ENCODE measurements around the gene ZNF487.
A peak's percentile ranks its signal among the peaks of the same experiment; 100 is the strongest.
"Not testable (repeated sequence)": the region's sequence is repeated elsewhere in the genome, so short reads cannot be mapped to it uniquely, and the experiment has no call there.

ZNF487 gene

GRCh38 chr10:43403911-43404703, 32.8 kb upstream of the ZNF487 start:
- FAIRE-seq (no peak), DNase-seq (ENCODE audit: insufficient read length, low spot score) (no peak)

DNA sequence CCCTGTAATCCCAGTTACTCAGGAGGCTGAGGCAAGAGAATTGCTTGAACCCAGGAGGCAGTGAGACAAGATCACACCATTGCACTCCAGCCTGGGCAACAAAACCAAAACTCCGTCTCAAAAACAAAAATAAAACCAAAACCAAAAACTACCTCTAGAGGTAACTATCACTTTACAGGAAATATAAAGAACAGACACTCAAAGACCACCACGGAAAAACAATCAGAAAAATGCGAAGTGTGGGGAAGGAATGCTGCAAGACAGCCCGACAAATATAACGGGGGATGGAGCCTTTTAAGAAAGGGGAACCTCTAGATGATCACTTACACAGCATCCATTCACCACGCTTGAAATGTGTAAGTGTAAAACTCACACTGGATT, 32.2 kb upstream of the ZNF487 start:
- FAIRE-seq (peak; percentile 81), DNase-seq (ENCODE audit: insufficient read length, low spot score) (no peak)

DNA sequence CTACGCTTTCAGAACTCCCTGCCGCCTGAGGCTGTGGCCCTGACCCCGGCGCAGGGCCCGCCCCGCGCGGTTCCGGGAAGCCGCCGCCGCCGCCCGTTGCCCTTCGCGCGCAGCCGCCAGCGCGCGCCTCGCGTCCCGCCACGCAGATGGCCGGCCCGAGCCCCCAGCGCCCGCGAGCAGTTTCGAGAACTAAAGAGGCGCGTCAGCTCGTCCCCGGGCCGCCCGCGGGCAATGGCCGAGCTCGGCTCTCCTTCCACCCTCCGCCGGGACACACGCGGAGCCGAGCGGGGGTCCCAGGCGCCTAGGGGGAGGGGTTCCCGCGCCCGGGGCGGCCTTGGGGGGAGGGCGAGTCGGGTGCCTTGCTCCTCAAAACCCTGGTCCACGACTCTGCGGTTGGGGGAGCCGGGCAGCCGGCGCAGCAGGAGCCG, 29.7 kb upstream of the ZNF487 start:
- FAIRE-seq = no peak

GRCh38 chr10:43407576-43408330, 29.2 kb upstream of the ZNF487 start:
- FAIRE-seq (peak; percentile 93), DNase-seq (ENCODE audit: insufficient read length, low spot score) (peak; percentile 75)

More for the DNA sequence above, 29.7 kb upstream of the ZNF487 start:
- no peak for DNase-seq (ENCODE audit: insufficient read length, low spot score)

- DNase-seq (ENCODE audit: insufficient read length, low spot score) = no peak
- no peak for FAIRE-seq
Measured at GRCh38 chr10:43408331-43408709, 28.6 kb upstream of the ZNF487 start.

DNA sequence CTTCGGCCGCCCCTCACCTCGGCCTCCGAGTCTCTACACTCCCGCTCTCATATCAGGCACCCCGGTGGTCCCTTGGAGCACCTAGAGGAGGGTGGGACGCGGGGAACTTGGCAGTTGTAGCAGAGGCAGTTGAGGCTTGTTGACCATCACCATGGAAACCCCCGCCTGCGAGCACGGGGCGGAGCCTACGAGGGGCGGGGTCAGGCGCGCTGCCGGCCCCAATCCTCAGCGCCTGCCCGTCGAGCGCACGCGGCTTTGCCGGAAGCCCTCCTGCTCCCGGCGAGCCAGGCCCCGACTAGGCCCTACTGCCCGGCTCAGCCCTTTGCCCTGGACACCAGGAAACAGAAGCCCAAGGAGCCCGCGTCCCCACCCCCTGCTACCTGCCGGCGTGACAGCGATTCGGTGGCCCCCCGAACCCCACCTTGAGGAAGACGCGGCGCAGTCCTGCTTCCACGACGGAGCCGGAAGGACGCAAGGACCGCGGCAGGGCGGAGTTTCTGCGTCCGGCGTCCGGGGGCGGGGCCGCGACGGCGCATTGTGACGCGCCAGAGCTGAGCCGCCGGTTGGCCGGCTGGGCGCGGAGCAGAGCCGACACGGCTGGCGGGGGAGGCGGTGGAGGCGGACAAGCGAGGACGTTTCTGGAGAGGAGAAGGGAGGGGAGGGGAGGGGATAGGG, 28.1 kb upstream of the ZNF487 start, which contains the start of gene HNRNPF:
Gene HNRNPF (minus strand): TSS at position 477 of the 675 bp plus-strand sequence. CDS start 21,302 bp downstream, outside the sequence.
- DNase-seq (ENCODE audit: insufficient read length, low spot score) (peak; percentile 73), FAIRE-seq (peak; percentile 95)

DNA sequence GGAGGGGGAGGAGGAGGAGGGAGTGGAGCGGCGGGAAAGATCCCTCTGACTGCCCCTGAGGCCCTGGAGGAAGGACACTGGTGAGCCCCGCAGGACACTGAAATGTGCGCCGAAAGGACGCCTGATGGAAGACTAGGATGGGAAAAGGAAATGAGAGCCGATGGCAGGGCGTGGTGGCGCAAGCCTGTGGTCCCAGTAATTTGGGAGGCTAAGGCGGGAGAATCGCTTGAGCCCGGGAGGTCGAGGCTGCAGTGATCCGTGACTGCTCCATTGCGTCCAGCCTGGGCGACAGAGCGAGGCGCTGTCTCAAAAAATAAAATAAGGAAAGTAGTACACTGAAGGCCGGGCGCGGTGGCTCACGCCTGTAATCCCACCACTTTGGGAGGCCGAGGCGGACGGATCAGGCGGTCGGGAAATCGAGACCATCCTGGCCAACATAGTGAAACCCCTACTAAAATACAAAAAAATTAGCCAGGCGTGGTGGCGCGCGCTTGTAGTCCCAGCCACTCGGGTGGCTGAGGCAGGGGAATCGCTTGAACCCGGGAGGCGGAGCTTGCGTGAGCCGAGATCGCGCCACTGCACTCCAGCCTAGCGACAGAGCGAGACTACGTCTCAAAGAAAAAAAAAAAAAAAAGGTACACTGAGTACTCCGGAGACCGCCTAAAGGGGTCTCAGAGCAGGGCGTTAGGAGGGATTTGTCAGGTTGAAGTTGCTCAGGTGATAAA, 27.4 kb upstream of the ZNF487 start:
- FAIRE-seq = peak; percentile 42
- DNase-seq (ENCODE audit: insufficient read length, low spot score) = no peak

GRCh38 chr10:43410345-43410744, 26.6 kb upstream of the ZNF487 start:
- no peak for FAIRE-seq
- no peak for DNase-seq (ENCODE audit: insufficient read length, low spot score)

GRCh38 chr10:43411536-43411935, 25.4 kb upstream of the ZNF487 start:
- DNase-seq (ENCODE audit: insufficient read length, low spot score) (no peak), FAIRE-seq (no peak)

DNA sequence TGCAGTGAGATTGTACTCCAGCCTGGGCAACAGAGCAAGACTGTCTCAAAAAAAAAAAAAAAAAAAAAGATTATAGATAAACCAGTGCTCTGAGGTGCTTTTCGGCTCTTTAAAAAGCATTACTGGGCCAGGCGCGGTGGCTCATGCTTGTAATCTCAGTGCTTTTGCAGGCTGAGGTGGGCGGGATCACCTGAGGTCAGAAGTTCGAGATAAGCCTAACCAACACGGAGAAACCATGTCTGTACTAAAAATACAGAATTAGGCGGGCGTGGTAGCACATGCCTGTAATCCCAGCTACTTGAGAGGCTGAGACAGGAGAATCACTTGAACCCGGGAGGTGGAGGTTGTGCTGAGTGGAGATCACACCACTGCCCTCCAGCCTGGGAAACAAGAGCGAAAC, 21.4 kb upstream of the ZNF487 start:
- DNase-seq (ENCODE audit: insufficient read length, low spot score) (no peak), FAIRE-seq (no peak)

- DNase-seq (ENCODE audit: insufficient read length, low spot score) (no peak), FAIRE-seq (peak; percentile 89)
Measured at GRCh38 chr10:43417950-43418768, 18.8 kb upstream of the ZNF487 start.

DNA sequence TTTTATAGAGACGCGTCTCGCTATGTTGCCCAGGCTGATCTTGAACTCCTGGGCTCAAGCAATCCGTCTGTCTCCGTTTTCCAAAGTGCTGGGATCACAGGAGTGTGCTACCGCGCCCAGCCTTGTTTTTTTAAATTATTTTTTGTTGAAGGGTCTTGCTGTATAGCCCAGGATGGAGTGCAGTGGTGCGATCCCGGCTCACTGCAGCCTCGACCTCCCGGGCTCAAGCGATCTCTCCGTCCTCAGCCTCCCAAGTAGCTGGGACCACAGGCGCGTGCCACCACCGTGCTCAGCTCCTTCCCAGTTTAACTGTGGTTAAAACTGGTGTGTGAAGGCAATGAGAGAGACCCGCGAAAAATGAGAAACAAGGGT, 16.9 kb upstream of the ZNF487 start:
- no peak for FAIRE-seq

DNA sequence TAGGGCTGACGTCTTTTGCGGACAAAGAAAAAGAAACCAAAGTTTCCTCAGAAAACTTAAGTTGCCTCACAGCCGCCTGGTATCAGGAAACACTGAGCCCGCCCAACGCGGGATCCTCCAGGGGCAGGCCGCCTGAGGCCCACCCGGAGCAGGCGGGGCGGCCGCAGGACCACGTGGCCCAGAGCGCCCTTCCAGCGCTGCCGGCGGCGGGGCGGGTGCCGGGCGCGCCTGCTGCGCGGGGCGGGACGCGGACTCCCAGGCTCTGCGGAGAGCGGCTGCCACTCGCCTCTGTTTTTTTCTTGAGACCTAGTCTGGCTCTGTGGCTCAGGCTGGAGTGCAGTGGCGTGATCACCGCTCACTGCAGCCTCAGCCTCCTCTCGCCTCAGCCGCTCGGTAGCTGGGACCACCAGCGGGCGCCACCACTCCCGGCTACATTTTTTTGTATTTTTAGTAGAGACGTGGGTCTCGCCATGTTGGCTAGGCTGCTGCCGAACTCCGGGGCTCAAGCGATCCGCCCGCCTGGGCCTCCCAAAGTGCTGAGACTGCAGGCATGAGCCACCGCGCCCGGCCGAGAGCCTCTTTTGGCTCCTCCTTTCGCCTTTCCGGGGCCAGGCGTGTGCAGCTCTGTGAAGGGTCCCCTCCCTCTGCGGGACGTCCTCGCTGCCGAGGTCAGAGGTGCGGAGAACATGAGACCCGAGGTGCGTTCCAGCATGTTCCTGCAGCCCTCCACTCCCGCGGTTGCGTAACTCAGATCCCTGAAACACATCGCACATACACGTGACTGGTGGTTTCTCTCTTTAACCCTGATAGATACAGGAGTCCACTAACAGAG, 16.3 kb upstream of the ZNF487 start:
- no peak for DNase-seq (ENCODE audit: insufficient read length, low spot score)
- peak; percentile 85 for FAIRE-seq

More for the DNA sequence above, 16.9 kb upstream of the ZNF487 start:
- DNase-seq (ENCODE audit: insufficient read length, low spot score) = no peak

DNA sequence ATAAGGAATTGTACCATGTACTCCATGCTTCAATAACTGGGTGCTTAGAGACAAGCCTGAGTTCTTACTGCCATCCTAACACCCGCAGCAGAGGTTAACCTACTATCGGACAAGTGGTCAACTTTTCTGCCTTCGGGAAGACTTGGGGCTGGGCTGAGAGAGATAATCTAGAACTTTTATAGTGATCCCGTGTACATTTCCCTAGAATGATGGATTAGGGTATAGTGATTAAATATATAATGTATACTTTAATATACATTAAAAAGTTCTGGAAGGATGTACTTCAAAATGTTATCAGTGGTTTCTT, 15.8 kb upstream of the ZNF487 start:
- FAIRE-seq = no peak
- DNase-seq (ENCODE audit: insufficient read length, low spot score) = no peak

GRCh38 chr10:43421519-43421918, 15.4 kb upstream of the ZNF487 start:
- DNase-seq (ENCODE audit: insufficient read length, low spot score) = no peak
- FAIRE-seq = no peak

- FAIRE-seq; DNase-seq (ENCODE audit: insufficient read length, low spot score): not testable (repeated sequence)
Measured at GRCh38 chr10:43421944-43422343, 15.0 kb upstream of the ZNF487 start.

DNA sequence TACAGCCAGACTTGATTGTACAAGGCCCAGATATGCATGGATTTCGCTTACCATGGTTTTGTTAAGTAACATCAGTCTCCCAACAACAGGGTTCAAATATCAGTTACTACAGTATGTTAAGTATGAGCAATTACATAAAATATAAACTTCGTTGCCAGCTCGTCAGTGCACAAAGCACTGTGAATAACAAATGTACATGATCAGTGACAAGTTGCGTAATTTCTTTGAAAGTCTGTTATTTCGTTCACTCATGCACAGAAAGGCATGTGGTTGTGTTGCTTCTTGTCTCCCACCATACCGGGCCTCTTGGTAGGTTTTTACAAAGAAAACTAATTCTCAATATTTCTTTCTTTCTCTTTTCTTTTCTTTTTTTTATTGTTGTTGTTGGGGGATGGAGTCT, 12.5 kb upstream of the ZNF487 start:
- no peak for FAIRE-seq
- no peak for DNase-seq (ENCODE audit: insufficient read length, low spot score)

DNA sequence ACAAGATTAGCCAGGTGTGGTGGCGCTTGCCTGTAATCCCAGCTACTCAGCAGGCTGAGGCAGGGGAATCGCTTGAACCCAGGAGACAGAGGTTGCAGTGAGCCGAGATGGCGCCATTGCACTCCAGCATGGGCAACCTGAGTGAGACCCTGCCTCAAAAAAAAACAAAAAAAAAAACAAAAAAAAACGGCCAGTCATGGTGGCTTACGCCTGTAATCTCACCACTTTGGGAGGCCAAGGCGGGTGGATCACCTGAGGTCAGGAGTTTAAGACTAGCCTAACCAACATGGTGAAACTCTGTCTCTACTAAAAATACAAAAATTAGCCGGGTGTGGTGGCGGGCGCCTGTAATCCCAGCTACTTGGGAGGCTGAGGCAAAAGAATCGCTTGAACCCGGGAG, 10.4 kb upstream of the ZNF487 start:
- not testable (repeated sequence) for DNase-seq (ENCODE audit: insufficient read length, low spot score)

DNA sequence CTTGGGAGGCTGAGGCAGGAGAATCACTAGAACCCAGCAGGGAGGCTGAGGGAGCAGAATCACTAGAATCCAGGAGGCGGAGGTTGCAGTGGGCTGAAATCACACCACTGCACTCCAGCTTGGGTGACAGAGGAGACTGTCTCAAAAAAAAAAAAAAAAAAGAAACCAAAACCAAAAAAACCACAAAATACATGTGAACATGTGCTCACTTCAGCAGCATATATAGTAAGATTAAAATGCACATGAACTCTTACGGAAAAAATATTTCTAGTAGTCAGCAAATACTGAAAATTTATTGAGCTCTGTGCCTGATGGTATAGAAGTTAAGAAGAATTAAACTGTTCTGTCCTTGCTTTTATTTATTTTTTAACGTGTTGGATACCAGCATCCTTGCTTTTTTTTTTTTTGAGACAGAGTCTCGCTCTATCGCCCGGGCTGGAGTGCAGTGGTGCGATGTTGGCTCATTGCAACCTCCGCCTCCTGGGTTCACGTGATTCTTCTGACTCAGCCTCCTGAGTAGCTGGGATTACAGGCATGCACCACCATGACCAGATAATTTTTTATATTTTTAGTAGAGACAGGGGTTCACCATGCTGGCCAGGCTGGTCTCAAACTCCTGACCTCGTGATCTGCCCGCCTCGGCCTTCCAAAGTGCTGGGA, 9.6 kb upstream of the ZNF487 start:
- FAIRE-seq = peak; percentile 45

More for the DNA sequence above, 10.4 kb upstream of the ZNF487 start:
- FAIRE-seq = not testable (repeated sequence)

More for the DNA sequence above, 9.6 kb upstream of the ZNF487 start:
- no peak for DNase-seq (ENCODE audit: insufficient read length, low spot score)
